Type B pancreatic cell (in vitro differentiated cells): ENCODE measurements around the gene SLC8A2. TPM values are rescaled to one million over a fixed set of nuclear protein-coding genes. Genes with fewer than 3 reads are reported as not detected.
A peak's percentile ranks its signal among the peaks of the same experiment; 100 is the strongest.

ENCODE experiments used
- DNase-seq: peaks from one replicate; pipeline ENCODE4 v3.0.0; 2021; ENCODE audit warnings: mixed read lengths; ENCODE audit not compliant: unreplicated experiment; ENCODE audit errors: extremely low spot score
- H3K27ac Mint-ChIP-seq: 2 replicates; pipeline ENCODE4 v1.8.0; 2021; ENCODE audit warnings: mild to moderate bottlenecking, mixed read lengths
- H3K27me3 Mint-ChIP-seq: 2 replicates; pipeline ENCODE4 v1.8.0; 2021; ENCODE audit warnings: mixed read lengths
- H3K36me3 Mint-ChIP-seq: 2 replicates; pipeline ENCODE4 v1.8.0; 2021; ENCODE audit warnings: mixed read lengths
- H3K4me1 Mint-ChIP-seq: one replicate; pipeline ENCODE4 v1.8.0; 2021; ENCODE audit warnings: mixed read lengths; ENCODE audit not compliant: unreplicated experiment
- H3K4me3 Mint-ChIP-seq: 2 replicates; pipeline ENCODE4 v1.8.0; 2021; ENCODE audit warnings: mild to moderate bottlenecking, mixed read lengths
- H3K9me3 Mint-ChIP-seq: 2 replicates; pipeline ENCODE4 v1.8.0; 2021; ENCODE audit warnings: mixed read lengths
- CTCF ChIP-seq: fragments of 200-600 bp; sonication (generic); conservative IDR thresholded peaks from 2 replicates; pipeline ENCODE4 v1.5.0; 2021; ENCODE audit warnings: antibody characterized with exemption, mild to moderate bottlenecking
- total RNA-seq: library from RNA; stranded (reverse); gene quantifications from 2 replicates; pipeline ENCODE4 v1.2.1, GENCODE V29; 2021; ENCODE audit warnings: low replicate concordance

SLC8A2 gene
- total RNA-seq, 1 donor from 2014 or later, result 1.3 TPM

GRCh38 chr19:47483800-47484690, 12.4 kb upstream of the SLC8A2 start, which contains the start of gene KPTN:
Gene KPTN (minus strand): TSS chr19:47484219. CDS start chr19:47484160, 59 bp downstream.
- no peaks in the 10 kb centered on the region for H3K36me3 Mint-ChIP-seq
- H3K27ac Mint-ChIP-seq, result peak within 1 kb of the TSS; percentile 97
- peaks cover 25% of the 10 kb centered on the region for H3K27me3 Mint-ChIP-seq
- TF ChIP-seq CTCF, result peak; percentile 98
- peak within 1 kb of the TSS; percentile 97 for H3K4me3 Mint-ChIP-seq
- DNase-seq, result peak; percentile 93
- peaks cover 13% of the 10 kb centered on the region for H3K4me1 Mint-ChIP-seq
- H3K9me3 Mint-ChIP-seq, result no peaks in the 10 kb centered on the region

GRCh38 chr19:47483200-47483599, 11.5 kb upstream of the SLC8A2 start:
- H3K4me3 Mint-ChIP-seq, result peak overlapping the region; percentile 25
- peak overlapping the region; percentile 97 for H3K27ac Mint-ChIP-seq
- no peak for TF ChIP-seq CTCF
- H3K27me3 Mint-ChIP-seq, result peaks cover 25% of the 10 kb centered on the region
- H3K4me1 Mint-ChIP-seq, result peaks cover 13% of the 10 kb centered on the region
- no peaks in the 10 kb centered on the region for H3K36me3 Mint-ChIP-seq
- no peaks in the 10 kb centered on the region for H3K9me3 Mint-ChIP-seq
- no peak for DNase-seq

GRCh38 chr19:47481460-47482052, 9.9 kb upstream of the SLC8A2 start:
- Mint-ChIP-seq H3K27ac (no peak overlapping the region), H3K27me3 (peaks cover 25% of the 10 kb centered on the region), H3K36me3 (no peaks in the 10 kb centered on the region), H3K4me3 (peak overlapping the region; percentile 39), H3K9me3 (no peaks in the 10 kb centered on the region), H3K4me1 (peaks cover 10% of the 10 kb centered on the region)
- DNase-seq, result no peak
- no peak for TF ChIP-seq CTCF

GRCh38 chr19:47480658-47481057, 9.0 kb upstream of the SLC8A2 start:
- H3K27me3 Mint-ChIP-seq, result peaks cover 25% of the 10 kb centered on the region
- no peak overlapping the region for H3K4me3 Mint-ChIP-seq

More at GRCh38 chr19:47480658-47481057, 9.0 kb upstream of the SLC8A2 start:
- DNase-seq, result no peak
- Mint-ChIP-seq H3K36me3 (no peaks in the 10 kb centered on the region), H3K4me1 (peaks cover 10% of the 10 kb centered on the region), H3K9me3 (no peaks in the 10 kb centered on the region), H3K27ac (no peak overlapping the region)
- no peak for TF ChIP-seq CTCF
